ENCODE measurements around the gene LAMB1.

DNA sequence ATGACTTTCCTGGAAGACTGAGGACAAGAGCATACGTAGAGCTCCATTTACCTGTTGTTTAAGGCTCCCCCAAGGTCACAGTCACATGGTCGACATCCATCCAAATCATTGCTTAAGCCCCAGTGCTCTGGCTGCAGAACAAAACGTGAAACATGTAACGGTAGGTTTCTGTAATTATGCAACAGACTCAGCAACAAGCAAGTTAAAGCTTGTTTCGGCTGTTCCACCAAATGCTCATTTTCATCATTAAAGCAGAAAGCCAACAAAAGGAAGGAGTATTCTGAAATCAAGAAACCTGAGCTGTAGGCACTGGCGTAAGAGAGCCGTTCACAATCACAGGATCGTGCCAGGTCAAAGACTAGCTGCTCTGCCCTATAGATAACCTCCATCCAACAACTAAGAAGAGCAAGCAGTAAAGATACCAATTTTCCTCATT lies 30.0 kb downstream of the LAMB1 start:
- no peak for TF ChIP-seq POLR2AphosphoS5 (IDR thresholded peaks at IDR 0.05; ENCODE audit: low read depth)
- TF ChIP-seq CTCF (IDR thresholded peaks at IDR 0.05; ENCODE audit: insufficient read depth, low read length): no peak
- TF ChIP-seq, protein P1, sequence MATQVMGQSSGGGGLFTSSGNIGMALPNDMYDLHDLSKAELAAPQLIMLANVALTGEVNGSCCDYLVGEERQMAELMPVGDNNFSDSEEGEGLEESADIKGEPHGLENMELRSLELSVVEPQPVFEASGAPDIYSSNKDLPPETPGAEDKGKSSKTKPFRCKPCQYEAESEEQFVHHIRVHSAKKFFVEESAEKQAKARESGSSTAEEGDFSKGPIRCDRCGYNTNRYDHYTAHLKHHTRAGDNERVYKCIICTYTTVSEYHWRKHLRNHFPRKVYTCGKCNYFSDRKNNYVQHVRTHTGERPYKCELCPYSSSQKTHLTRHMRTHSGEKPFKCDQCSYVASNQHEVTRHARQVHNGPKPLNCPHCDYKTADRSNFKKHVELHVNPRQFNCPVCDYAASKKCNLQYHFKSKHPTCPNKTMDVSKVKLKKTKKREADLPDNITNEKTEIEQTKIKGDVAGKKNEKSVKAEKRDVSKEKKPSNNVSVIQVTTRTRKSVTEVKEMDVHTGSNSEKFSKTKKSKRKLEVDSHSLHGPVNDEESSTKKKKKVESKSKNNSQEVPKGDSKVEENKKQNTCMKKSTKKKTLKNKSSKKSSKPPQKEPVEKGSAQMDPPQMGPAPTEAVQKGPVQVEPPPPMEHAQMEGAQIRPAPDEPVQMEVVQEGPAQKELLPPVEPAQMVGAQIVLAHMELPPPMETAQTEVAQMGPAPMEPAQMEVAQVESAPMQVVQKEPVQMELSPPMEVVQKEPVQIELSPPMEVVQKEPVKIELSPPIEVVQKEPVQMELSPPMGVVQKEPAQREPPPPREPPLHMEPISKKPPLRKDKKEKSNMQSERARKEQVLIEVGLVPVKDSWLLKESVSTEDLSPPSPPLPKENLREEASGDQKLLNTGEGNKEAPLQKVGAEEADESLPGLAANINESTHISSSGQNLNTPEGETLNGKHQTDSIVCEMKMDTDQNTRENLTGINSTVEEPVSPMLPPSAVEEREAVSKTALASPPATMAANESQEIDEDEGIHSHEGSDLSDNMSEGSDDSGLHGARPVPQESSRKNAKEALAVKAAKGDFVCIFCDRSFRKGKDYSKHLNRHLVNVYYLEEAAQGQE (IDR thresholded peaks at IDR 0.05; ENCODE audit: insufficient replicate concordance, low read depth): no peak
- TF ChIP-seq GABPA (IDR thresholded peaks at IDR 0.05; ENCODE audit: low read depth): no peak

All from HL-60 (cell line).